Upper lobe of left lung (tissue), 4 donors: ENCODE measurements around the gene DHRS13.

ENCODE experiments used
- CTCF ChIP-seq, 6 experiments: fragments of 450-650 bp in 4 of 6; fragments of 200-600 bp in 2 of 6; sonication (generic) in 2 of 6; IDR thresholded peaks; one replicate each; pipeline ENCODE4 v1.5.1; 2016 to 2019; ENCODE audit warnings: antibody characterized with exemption in 6 of 6
- EP300 ChIP-seq, 4 donors: sonication (generic); formaldehyde crosslinking; IDR thresholded peaks; one replicate each; pipeline ENCODE4 v1.5.1; 2017; ENCODE audit warnings: antibody characterized with exemption in 4 of 4, control low read depth in 2 of 4
- POLR2A ChIP-seq, 4 donors: fragments of 450-650 bp; IDR thresholded peaks; one replicate each; pipeline ENCODE4 v1.5.1; 2016 to 2017; ENCODE audit warnings: antibody characterized with exemption in 4 of 4, mild to moderate bottlenecking in 2 of 4
- POLR2AphosphoS5 ChIP-seq, 2 donors: sonication (generic); formaldehyde crosslinking; IDR thresholded peaks; one replicate each; pipeline ENCODE4 v1.5.1; 2017; ENCODE audit warnings: antibody characterized with exemption in 2 of 2

DNA sequence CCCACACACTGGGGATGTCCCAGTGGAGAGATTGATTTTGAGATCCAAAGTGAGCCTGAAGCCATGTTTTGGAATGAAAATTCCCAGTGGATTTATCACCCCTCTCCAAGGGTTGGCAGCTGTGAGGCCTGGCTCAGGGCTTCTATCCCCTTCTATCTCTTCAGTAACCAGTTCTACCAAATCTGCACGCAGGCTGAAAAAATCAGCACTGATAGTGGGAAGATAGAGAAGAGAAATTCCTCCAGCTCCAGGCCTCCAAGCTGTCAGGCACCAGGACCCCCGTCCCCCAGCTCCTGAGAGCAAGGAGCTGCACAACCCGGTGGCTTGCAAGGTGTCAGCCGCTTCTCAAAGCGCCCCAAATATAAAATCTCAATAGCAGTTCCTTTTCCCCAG is 6.4 kb downstream of the DHRS13 start:
- no peak for TF ChIP-seq POLR2A (IDR thresholded peaks at IDR 0.05)
- no peak for TF ChIP-seq CTCF (IDR thresholded peaks at IDR 0.05)
- no peak for TF ChIP-seq EP300 (IDR thresholded peaks at IDR 0.05)
- no peak for TF ChIP-seq POLR2AphosphoS5 (IDR thresholded peaks at IDR 0.05)
